Small intestine (tissue), 7 donors: ENCODE measurements around the gene POLN. TPM values are rescaled to one million over a fixed set of nuclear protein-coding genes. Genes with fewer than 3 reads are reported as not detected.

Experiments used
- DNase-seq, 2 donors: peaks; one replicate each; pipeline versions ENCODE4 v3.0.0 to v3.0.0-alpha.2; 2013
- FAIRE-seq: peaks from 2 replicates; lab custom pipeline; 2012; peaks lifted over from hg19 to GRCh38; lab: Jason Lieb, UNC
- H3K27ac ChIP-seq, 3 donors: one replicate each; pipeline ENCODE4 v1.5.1; 2013; ENCODE audit warnings: low read length in 2 of 3, mild to moderate bottlenecking in 2 of 3, control low read depth in 1 of 3, inconsistent platforms in 1 of 3, low read depth in 1 of 3, moderate library complexity in 1 of 3
- H3K27me3 ChIP-seq, 3 donors: one replicate each; pipeline ENCODE4 v1.6.1; 2013; ENCODE audit warnings: low read length in 3 of 3, inconsistent platforms in 1 of 3; ENCODE audit not compliant: control insufficient read depth in 3 of 3, insufficient read depth in 3 of 3
- H3K36me3 ChIP-seq, 3 donors: one replicate each; pipeline ENCODE4 v1.6.1; 2013; ENCODE audit warnings: low read length in 3 of 3, inconsistent platforms in 1 of 3, low read depth in 1 of 3, mild to moderate bottlenecking in 1 of 3, moderate library complexity in 1 of 3; ENCODE audit not compliant: control insufficient read depth in 3 of 3, insufficient read depth in 2 of 3
- H3K4me1 ChIP-seq, 3 donors: one replicate each; pipeline ENCODE4 v1.6.1; 2013; ENCODE audit warnings: low read length in 2 of 3, inconsistent platforms in 1 of 3, low read depth in 1 of 3, mild to moderate bottlenecking in 1 of 3, moderate library complexity in 1 of 3; ENCODE audit not compliant: control insufficient read depth in 3 of 3, insufficient read depth in 2 of 3
- H3K4me3 ChIP-seq, 3 donors: one replicate each; pipeline ENCODE4 v1.5.1; 2013; ENCODE audit warnings: low read length in 3 of 3, control low read depth in 1 of 3, inconsistent platforms in 1 of 3, low read depth in 1 of 3, mild to moderate bottlenecking in 1 of 3, moderate library complexity in 1 of 3
- H3K9me3 ChIP-seq, 2 donors: one replicate each; pipeline ENCODE4 v1.6.1; 2013; ENCODE audit warnings: low read depth in 1 of 2, low read length in 1 of 2; ENCODE audit not compliant: control insufficient read depth in 2 of 2, insufficient read depth in 1 of 2
- WGBS, 3 donors: extraction: QIAGEN DNeasy Blood & Tissue Kit; methylation state at CpG; one replicate each; pipeline ENCODE4 v1.1.7; 2013; 5-methylcytosine and 5-hydroxymethylcytosine counted together
- polyA plus RNA-seq, 4 donors: library from polyadenylated mRNA; stranded (reverse) in 3 of 4; unstranded in 1 of 4; fragments of 200-250 nt in 3 of 4; fragments of 120-200 nt in 1 of 4; gene quantifications; one replicate each; pipeline versions ENCODE4 v1.2.1 to v1.2.3, GENCODE V29; 2013
- donor health status: healthy with polysubstance abuse.
- donor health status: control.
- donor health status: control.
- donor health status: Bipolar disorder and iron deficiency.
- donor health status: healthy.

The POLN gene
- polyA plus RNA-seq, 4 donors, result 0.89 to 2.2 (median 1.2) TPM

DNA sequence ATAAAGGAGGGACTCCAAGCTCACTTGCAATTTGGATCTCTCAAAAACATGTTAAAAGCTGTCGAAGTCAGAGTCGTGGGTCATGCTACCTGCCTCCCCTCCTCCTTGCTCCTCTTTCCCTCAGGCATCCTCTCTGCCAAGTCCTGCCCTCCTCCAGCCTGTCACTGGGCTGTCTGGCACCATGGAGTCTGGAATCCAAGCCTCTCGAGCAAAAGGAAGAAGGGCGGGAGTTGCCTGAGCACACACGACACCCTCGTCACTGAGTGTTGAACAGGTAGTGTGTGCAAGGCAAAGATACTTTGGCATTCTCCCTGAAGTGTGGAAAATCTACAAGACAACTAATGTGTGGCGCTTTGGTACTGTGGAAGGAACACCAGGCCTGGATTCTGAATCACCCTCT is 62.2 kb downstream of the POLN start:
- no peak overlapping the region for H3K27ac ChIP-seq
- WGBS, 3 donors, result 82 to 92% (median 85%) methylated on average over 7 of the region's 7 CpGs
- H3K4me1 ChIP-seq, result no peaks in the 10 kb centered on the region
- H3K4me3 ChIP-seq, result no peak overlapping the region
- no peaks in the 10 kb centered on the region for H3K27me3 ChIP-seq
- FAIRE-seq, result no peak
- no peak for DNase-seq
- peaks cover 0 to 3% of the 10 kb centered on the region in 2 donors for H3K9me3 ChIP-seq
- H3K36me3 ChIP-seq, result no peaks in the 10 kb centered on the region

DNA sequence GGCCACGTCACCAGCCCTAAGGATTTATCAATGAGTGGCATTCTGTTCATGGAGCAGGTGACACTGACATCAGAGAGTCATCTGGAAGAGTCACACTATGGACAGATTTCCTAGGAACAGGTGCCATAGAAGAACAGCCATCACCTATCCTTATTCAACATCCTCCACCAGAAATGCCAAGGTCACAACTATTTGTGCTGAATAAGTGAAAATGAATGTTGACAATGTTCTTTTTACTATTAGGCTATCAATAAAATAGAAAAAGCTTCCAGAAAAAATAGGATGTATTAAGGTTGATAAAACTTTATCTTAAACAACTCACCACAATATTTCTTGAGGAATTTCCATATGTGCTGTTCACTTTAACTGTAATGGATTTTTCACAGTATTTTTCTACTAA is 62.9 kb downstream of the POLN start:
- Histone ChIP-seq H3K27me3 (no peaks in the 10 kb centered on the region), H3K4me1 (no peaks in the 10 kb centered on the region), H3K9me3 (peaks cover 0 to 3% of the 10 kb centered on the region in 2 donors), H3K36me3 (no peaks in the 10 kb centered on the region), H3K4me3 (no peak overlapping the region), H3K27ac (no peak overlapping the region)
- FAIRE-seq (no peak), DNase-seq (no peak)
- 86 to 97% (median 96%) methylated on average over 1 of the region's 1 CpG for WGBS, 3 donors

DNA sequence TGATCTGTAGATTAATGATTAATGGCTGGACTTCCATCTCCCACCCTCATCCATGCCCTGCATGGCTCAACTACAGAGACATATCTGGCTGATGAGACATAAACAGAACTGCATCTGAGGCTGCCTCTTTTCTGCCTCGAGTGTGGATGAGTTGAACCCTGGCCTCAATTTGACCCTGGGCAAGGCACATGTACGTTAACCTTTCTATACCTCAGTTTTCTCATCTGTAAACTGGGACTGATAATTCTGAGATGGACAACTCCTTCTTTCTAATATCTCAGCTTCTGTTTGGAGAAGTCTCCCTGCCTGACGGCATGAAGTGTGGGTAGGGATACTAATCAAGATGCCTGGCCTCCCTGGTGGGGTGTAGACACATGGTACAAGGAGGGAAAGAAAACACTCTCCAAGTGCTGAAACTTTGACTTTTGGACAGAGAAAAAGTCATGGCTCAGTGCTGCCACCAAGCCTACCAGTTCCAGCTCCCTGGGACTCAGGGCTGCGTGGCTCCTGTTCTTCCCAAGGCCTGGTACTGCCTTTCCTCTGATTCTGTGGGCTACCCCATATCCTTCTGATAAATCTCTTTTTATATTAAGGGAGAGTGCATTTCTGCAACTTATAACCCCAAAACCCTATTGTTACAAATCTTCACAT is 64.4 kb downstream of the POLN start:
- DNase-seq (no peak), FAIRE-seq (no peak)
- Histone ChIP-seq H3K4me1 (no peaks in the 10 kb centered on the region), H3K27ac (no peak overlapping the region), H3K9me3 (peaks cover 0 to 3% of the 10 kb centered on the region in 2 donors), H3K4me3 (no peak overlapping the region), H3K36me3 (no peaks in the 10 kb centered on the region), H3K27me3 (no peaks in the 10 kb centered on the region)
- WGBS, 3 donors, result 73 to 81% (median 80%) methylated on average over 4 of the region's 4 CpGs

DNA sequence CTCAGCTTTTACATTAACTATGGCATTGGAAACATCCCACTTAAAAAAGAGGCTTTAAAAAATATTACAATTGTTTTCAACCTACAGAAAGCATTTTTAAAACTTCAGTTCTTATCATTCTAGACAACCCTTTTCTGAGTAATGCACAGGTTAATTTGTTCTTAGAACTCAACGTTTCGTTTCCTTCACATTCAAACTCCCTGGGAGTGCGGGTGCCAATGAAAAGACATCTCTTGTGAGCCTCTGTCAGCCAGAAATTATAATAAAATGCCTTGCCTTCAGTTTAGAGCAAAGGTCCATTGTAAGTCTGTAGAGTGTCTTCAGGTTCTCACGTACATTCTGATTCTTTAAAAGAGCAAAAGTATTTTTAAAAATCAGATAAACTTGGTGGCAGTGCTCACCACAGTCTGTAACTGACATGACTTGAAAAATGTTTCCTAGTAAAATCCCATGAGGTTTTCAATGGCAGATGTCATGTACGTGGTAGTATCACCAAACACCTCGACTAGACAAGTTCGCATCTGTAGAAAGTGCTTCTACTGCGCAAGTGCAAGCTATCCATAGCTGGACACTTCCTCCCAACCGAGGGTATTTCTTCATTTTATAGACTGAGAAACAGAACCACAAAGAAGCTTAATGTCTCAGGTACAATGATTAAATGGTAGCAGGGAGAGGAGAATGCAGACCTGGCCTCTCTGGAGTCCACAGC is 65.8 kb downstream of the POLN start:
- H3K4me1 ChIP-seq, result no peaks in the 10 kb centered on the region
- WGBS, 3 donors, result 86 to 89% (median 88%) methylated on average over 9 of the region's 9 CpGs
- H3K36me3 ChIP-seq, result no peaks in the 10 kb centered on the region
- H3K27ac ChIP-seq, result no peak overlapping the region
- H3K9me3 ChIP-seq, result no peaks in the 10 kb centered on the region
- H3K4me3 ChIP-seq, result no peak overlapping the region
- H3K27me3 ChIP-seq, result no peaks in the 10 kb centered on the region
- FAIRE-seq (no peak), DNase-seq (no peak)

GRCh38 chr4:2174061-2174460 is 67.9 kb downstream of the POLN start:
- Histone ChIP-seq H3K4me3 (no peak overlapping the region), H3K36me3 (peaks cover 0 to 5% (median 0%) of the 10 kb centered on the region in 3 donors), H3K27ac (no peak overlapping the region), H3K27me3 (no peaks in the 10 kb centered on the region), H3K4me1 (no peaks in the 10 kb centered on the region), H3K9me3 (no peaks in the 10 kb centered on the region)
- FAIRE-seq, result no peak
- 97% methylated on average over 6 of the region's 6 CpGs for WGBS, 3 donors
- DNase-seq, result no peak

GRCh38 chr4:2172627-2173231 is 69.2 kb downstream of the POLN start:
- Histone ChIP-seq H3K4me3 (no peak overlapping the region), H3K27ac (peak overlapping the region in 1 of 3 donors; percentile 36), H3K9me3 (no peaks in the 10 kb centered on the region), H3K36me3 (peaks cover 0 to 5% (median 0%) of the 10 kb centered on the region in 3 donors), H3K27me3 (no peaks in the 10 kb centered on the region), H3K4me1 (no peaks in the 10 kb centered on the region)
- DNase-seq (no peak), FAIRE-seq (no peak)
- 74 to 81% (median 78%) methylated on average over 8 of the region's 8 CpGs for WGBS, 3 donors

- 73 to 86% (median 76%) methylated on average over 4 of the region's 4 CpGs for whole genome bisulfite sequencing, 3 donors
- Histone ChIP-seq H3K4me1 (no peaks in the 10 kb centered on the region), H3K27ac (no peak overlapping the region), H3K36me3 (peaks cover 0 to 5% (median 0%) of the 10 kb centered on the region in 3 donors), H3K4me3 (no peak overlapping the region), H3K9me3 (no peaks in the 10 kb centered on the region), H3K27me3 (no peaks in the 10 kb centered on the region)
- FAIRE-seq (no peak), DNase-seq (no peak)
These were observed 69.8 kb downstream of the POLN start for GRCh38 chr4:2172161-2172560.

GRCh38 chr4:2168469-2169319 is 73.2 kb downstream of the POLN start:
- H3K27ac ChIP-seq, result no peak overlapping the region
- peak in 1 of 2 donors; percentile 23 for DNase-seq
- FAIRE-seq, result no peak
- H3K27me3 ChIP-seq, result no peaks in the 10 kb centered on the region
- no peaks in the 10 kb centered on the region for H3K4me1 ChIP-seq
- peaks cover 0 to 5% (median 0%) of the 10 kb centered on the region in 3 donors for H3K36me3 ChIP-seq
- no peak overlapping the region for H3K4me3 ChIP-seq
- H3K9me3 ChIP-seq, result no peaks in the 10 kb centered on the region
- 56 to 78% (median 61%) methylated on average over 12 of the region's 12 CpGs for WGBS, 3 donors
